ENCODE data around the gene DNAJC17. TPM values are rescaled to one million over a fixed set of nuclear protein-coding genes. Genes with fewer than 3 reads are reported as not detected.

Gene DNAJC17, protein sequence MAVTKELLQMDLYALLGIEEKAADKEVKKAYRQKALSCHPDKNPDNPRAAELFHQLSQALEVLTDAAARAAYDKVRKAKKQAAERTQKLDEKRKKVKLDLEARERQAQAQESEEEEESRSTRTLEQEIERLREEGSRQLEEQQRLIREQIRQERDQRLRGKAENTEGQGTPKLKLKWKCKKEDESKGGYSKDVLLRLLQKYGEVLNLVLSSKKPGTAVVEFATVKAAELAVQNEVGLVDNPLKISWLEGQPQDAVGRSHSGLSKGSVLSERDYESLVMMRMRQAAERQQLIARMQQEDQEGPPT
- total RNA-seq (10 to 100 TPM; 24.3 to 32.6 TPM), polyA plus RNA-seq (ENCODE audit: insufficient read length in 6 of 6) (10 to 100 TPM; 36.1 to 50.1 (median 44.0) TPM)
- long read RNA-seq, donor 1, transcript DNAJC17-201 (11 exons, 3,731 nt): major isoform, 13 of 14 reads
- long read RNA-seq, donor 1, partial matches to known transcripts: 0 of 14 reads
- long read RNA-seq, donor 1, other reads (novel, unspliced or antisense): 0 of 14 reads
- long read RNA-seq, donor 2, transcript DNAJC17-201 (11 exons, 3,731 nt): major isoform, 7 of 7 reads
- long read RNA-seq, donor 2, partial matches to known transcripts: 0 of 7 reads
- long read RNA-seq, donor 2, other reads (novel, unspliced or antisense): 0 of 7 reads
- long read RNA-seq, donor 3, transcript DNAJC17-201 (11 exons, 3,731 nt): major isoform, 13 of 49 reads
- long read RNA-seq, donor 3, partial matches to known transcripts: 8 of 49 reads
- long read RNA-seq, donor 3, other reads (novel, unspliced or antisense): 28 of 49 reads
- long read RNA-seq, donor 4, transcript DNAJC17-201 (11 exons, 3,731 nt): major isoform, 8 of 14 reads
- long read RNA-seq, donor 4, partial matches to known transcripts: 2 of 14 reads
- long read RNA-seq, donor 4, other reads (novel, unspliced or antisense): 4 of 14 reads
- long read RNA-seq, donor 5, transcript DNAJC17-201 (11 exons, 3,731 nt): major isoform, 6 of 6 reads
- long read RNA-seq, donor 5, partial matches to known transcripts: 0 of 6 reads
- long read RNA-seq, donor 5, other reads (novel, unspliced or antisense): 0 of 6 reads
- long read RNA-seq, donor 6, transcript DNAJC17-201 (11 exons, 3,731 nt): major isoform, 6 of 55 reads
- long read RNA-seq, donor 6, partial matches to known transcripts: 49 of 55 reads
- long read RNA-seq, donor 6, other reads (novel, unspliced or antisense): 0 of 55 reads
- long read RNA-seq, donor 7, transcript DNAJC17-201 (11 exons, 3,731 nt): major isoform, 6 of 25 reads
- long read RNA-seq, donor 7, partial matches to known transcripts: 0 of 25 reads
- long read RNA-seq, donor 7, other reads (novel, unspliced or antisense): 19 of 25 reads
- long read RNA-seq, donor 8, transcript DNAJC17-201 (11 exons, 3,731 nt): major isoform, 12 of 12 reads
- long read RNA-seq, donor 8, partial matches to known transcripts: 0 of 12 reads
- long read RNA-seq, donor 8, other reads (novel, unspliced or antisense): 0 of 12 reads
- long read RNA-seq, donor 9: 0 reads
- long read RNA-seq, donor 10, transcript DNAJC17-201 (11 exons, 3,731 nt): major isoform, 14 of 32 reads
- long read RNA-seq, donor 10, partial matches to known transcripts: 8 of 32 reads
- long read RNA-seq, donor 10, other reads (novel, unspliced or antisense): 9 of 32 reads
- long read RNA-seq, donor 11: 0 reads
- long read RNA-seq, donor 12, transcript DNAJC17-201 (11 exons, 3,731 nt): major isoform, 5 of 39 reads
- long read RNA-seq, donor 12, partial matches to known transcripts: 10 of 39 reads
- long read RNA-seq, donor 12, other reads (novel, unspliced or antisense): 24 of 39 reads

DNA sequence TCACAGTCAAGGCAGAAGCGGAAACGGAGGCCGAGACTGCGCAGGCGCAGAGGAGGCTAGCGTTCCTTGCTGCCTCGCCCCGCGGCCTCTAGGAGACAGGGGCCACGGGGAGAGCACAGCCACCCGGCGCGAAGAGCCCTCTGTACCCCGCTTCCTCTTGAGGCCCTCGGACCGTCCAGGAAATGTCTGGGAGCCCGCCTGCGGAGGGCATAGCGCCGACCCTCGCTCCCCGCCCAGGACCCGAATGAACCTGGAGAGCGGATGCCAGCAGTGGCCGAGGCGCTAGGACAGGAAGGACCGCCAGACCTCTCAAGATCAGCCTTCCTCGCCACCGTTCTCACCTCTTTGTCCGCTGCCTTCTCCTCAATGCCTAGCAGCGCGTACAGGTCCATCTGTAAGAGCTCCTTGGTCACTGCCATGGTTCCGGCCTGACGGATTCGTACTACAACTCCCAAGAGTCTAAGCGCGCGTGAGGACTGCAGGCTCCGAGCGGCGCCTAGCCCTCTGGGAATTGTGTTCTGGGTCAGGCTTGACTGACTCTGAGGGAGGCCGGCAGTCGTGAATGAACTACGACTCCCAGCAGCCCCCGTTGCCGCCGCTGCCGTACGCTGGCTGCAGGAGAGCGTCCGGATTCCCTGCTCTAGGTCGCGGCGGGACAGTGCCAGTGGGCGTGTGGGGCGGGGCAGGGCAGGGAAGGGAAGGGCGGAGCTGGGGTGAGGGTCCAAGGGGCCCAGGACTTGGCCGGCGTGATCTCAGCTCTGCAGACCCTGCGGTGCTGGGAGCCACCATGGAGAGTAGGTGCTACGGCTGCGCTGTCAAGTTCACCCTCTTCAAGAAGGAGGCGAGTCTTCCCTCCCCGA is at the start of gene DNAJC17, which contains the start of gene ZFYVE19:
Gene DNAJC17, minus strand, starts transcription at position 446 of the 860 bp plus-strand sequence. Its CDS starts 27 bp downstream, at position 419.
Gene ZFYVE19, plus strand, starts transcription at position 62 of the 860 bp plus-strand sequence. Its CDS starts 501 bp downstream, at position 563.
- peak; percentile 95 to 99 (median 98) for DNase-seq
- Histone ChIP-seq H3K4me3 (peak within 1 kb of the TSS; percentile 71 to 97), H3K36me3 (peaks cover 0 to 30% of the 10 kb centered on the region in 2 donors), H3K27me3 (no peaks in the 10 kb centered on the region), H3K27ac (peak within 1 kb of the TSS; percentile 93 to 94), H3K9me3 (no peaks in the 10 kb centered on the region), H3K4me1 (peaks cover 10 to 38% of the 10 kb centered on the region in 2 donors)
- TF ChIP-seq, protein P1, sequence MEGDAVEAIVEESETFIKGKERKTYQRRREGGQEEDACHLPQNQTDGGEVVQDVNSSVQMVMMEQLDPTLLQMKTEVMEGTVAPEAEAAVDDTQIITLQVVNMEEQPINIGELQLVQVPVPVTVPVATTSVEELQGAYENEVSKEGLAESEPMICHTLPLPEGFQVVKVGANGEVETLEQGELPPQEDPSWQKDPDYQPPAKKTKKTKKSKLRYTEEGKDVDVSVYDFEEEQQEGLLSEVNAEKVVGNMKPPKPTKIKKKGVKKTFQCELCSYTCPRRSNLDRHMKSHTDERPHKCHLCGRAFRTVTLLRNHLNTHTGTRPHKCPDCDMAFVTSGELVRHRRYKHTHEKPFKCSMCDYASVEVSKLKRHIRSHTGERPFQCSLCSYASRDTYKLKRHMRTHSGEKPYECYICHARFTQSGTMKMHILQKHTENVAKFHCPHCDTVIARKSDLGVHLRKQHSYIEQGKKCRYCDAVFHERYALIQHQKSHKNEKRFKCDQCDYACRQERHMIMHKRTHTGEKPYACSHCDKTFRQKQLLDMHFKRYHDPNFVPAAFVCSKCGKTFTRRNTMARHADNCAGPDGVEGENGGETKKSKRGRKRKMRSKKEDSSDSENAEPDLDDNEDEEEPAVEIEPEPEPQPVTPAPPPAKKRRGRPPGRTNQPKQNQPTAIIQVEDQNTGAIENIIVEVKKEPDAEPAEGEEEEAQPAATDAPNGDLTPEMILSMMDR (IDR thresholded peaks at IDR 0.05): peak in 1 of 2 donors; percentile 7
- intact Hi-C loops (cut with DNase I): no loop called here
- peak; percentile 99 for ATAC-seq

DNA sequence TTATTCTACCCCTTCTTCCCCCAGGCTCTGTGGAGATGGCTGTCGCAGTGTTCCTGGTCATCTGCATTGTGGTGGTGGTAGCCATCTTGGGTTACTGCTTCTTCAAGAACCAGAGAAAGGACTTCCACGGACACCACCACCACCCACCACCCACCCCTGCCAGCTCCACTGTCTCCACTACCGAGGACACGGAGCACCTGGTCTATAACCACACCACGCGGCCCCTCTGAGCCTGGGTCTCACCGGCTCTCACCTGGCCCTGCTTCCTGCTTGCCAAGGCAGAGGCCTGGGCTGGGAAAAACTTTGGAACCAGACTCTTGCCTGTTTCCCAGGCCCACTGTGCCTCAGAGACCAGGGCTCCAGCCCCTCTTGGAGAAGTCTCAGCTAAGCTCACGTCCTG is 49.5 kb upstream of the DNAJC17 start:
- Histone ChIP-seq H3K36me3 (peaks cover 0 to 32% of the 10 kb centered on the region in 2 donors), H3K9me3 (no peaks in the 10 kb centered on the region), H3K4me3 (no peak overlapping the region), H3K27ac (peak overlapping the region in 1 of 2 donors; percentile 54), H3K27me3 (no peaks in the 10 kb centered on the region), H3K4me1 (peaks cover 11 to 26% of the 10 kb centered on the region in 2 donors)
- TF ChIP-seq, protein P1 (IDR thresholded peaks at IDR 0.05): no peak
- DNase-seq: no peak
- ATAC-seq: no peak
- intact Hi-C loops (cut with DNase I): no loop called here

DNA sequence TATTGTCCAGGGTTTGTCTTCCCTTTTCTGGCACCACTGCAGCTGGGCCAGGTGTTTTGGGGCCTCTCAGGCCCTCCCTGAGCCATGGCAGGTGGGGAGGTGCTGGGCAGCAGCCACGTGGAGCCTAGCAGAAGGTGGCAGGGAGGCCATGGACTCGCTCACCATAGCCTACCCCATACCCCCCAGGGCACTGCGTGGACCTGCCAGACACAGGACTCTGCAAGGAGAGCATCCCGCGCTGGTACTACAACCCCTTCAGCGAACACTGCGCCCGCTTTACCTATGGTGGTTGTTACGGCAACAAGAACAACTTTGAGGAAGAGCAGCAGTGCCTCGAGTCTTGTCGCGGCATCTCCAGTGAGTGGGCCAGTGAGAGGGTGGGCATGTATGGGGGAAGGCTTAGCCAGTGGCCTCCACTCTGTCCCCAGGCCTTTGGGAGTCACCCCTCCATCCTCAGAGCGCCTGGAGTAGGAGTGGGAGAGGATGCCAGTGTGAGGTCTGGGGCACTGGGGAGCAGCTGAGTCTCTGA is 48.5 kb upstream of the DNAJC17 start:
- DNase-seq: no peak
- intact Hi-C loops (cut with DNase I): no loop called here
- TF ChIP-seq, protein P1 (IDR thresholded peaks at IDR 0.05): no peak

More for the DNA sequence above, 48.5 kb upstream of the DNAJC17 start:
- H3K9me3 ChIP-seq: no peaks in the 10 kb centered on the region
- no peak overlapping the region for H3K27ac ChIP-seq
- no peak for ATAC-seq
- H3K4me1 ChIP-seq: peaks cover 11 to 26% of the 10 kb centered on the region in 2 donors
- no peaks in the 10 kb centered on the region for H3K27me3 ChIP-seq
- H3K4me3 ChIP-seq: no peak overlapping the region
- peaks cover 0 to 34% of the 10 kb centered on the region in 2 donors for H3K36me3 ChIP-seq
